Osteoblast (primary cell): ENCODE results near the gene UBQLN1. TPM values are rescaled to one million over a fixed set of nuclear protein-coding genes. Genes with fewer than 3 reads are reported as not detected.
"Not testable (repeated sequence)": the region's sequence is repeated elsewhere in the genome, so short reads cannot be mapped to it uniquely, and the experiment has no call there.

ENCODE experiments used
- DNase-seq: peaks from one replicate; pipeline ENCODE4 v3.0.0; 2011; ENCODE audit warnings: low spot score, mixed read lengths; ENCODE audit not compliant: insufficient read length; ENCODE audit errors: missing footprints
- H2AFZ ChIP-seq: 2 replicates; pipeline ENCODE4 v1.6.0; 2011; ENCODE audit warnings: mild to moderate bottlenecking, low read length
- H3K27ac ChIP-seq: 2 replicates; pipeline ENCODE4 v1.5.1; 2011; ENCODE audit warnings: mild to moderate bottlenecking, low read depth, low read length, moderate library complexity
- H3K27me3 ChIP-seq: 2 replicates; pipeline ENCODE4 v1.6.0; 2012; ENCODE audit warnings: mild to moderate bottlenecking, control low read depth, inconsistent platforms, low read length, moderate library complexity; ENCODE audit not compliant: insufficient read depth
- H3K36me3 ChIP-seq: 2 replicates; pipeline ENCODE4 v1.5.1; 2011; ENCODE audit warnings: mild to moderate bottlenecking, low read length, control low read depth, moderate library complexity; ENCODE audit not compliant: insufficient read depth
- H3K4me1 ChIP-seq: 2 replicates; pipeline ENCODE4 v1.5.1; 2011; ENCODE audit warnings: mild to moderate bottlenecking, low read length, control low read depth, moderate library complexity; ENCODE audit not compliant: insufficient read depth
- H3K4me2 ChIP-seq: 2 replicates; pipeline ENCODE4 v1.6.0; 2011; ENCODE audit warnings: mild to moderate bottlenecking, low read length; ENCODE audit not compliant: insufficient read depth
- H3K4me3 ChIP-seq: fragments of 200-600 bp; sonication (generic); 3 replicates; pipeline ENCODE4 v1.5.1; 2012; ENCODE audit warnings: mild to moderate bottlenecking, low read length, inconsistent platforms; ENCODE audit not compliant: insufficient read depth
- H3K79me2 ChIP-seq: 2 replicates; pipeline ENCODE4 v1.6.0; 2012; ENCODE audit warnings: mild to moderate bottlenecking, low read length, control low read depth, inconsistent platforms; ENCODE audit not compliant: insufficient read depth
- H3K9me3 ChIP-seq: 2 replicates; pipeline ENCODE4 v1.5.1; 2011; ENCODE audit warnings: low read depth, low read length, control low read depth
- H4K20me1 ChIP-seq: 2 replicates; pipeline ENCODE4 v1.6.0; 2012; ENCODE audit warnings: mild to moderate bottlenecking, low read length, control low read depth; ENCODE audit not compliant: insufficient read depth
- CTCF ChIP-seq: IDR thresholded peaks from 2 replicates; pipeline ENCODE4 v1.5.1; 2011; ENCODE audit warnings: mild to moderate bottlenecking, low read depth, low read length, moderate library complexity; ENCODE audit errors: extremely low read depth
- total RNA-seq: library from RNA; depleted of rRNA; stranded (reverse); fragments of >200 nt; gene quantifications from 2 replicates; pipeline ENCODE4 v1.2.3, GENCODE V29; 2012

UBQLN1 gene
- total RNA-seq, 1 donor: 117 TPM

GRCh38 chr9:83733739-83734138 lies 26.0 kb upstream of the UBQLN1 start:
- Histone ChIP-seq H3K4me3 (no peak overlapping the region), H3K36me3 (no peaks in the 10 kb centered on the region), H3K27me3 (no peaks in the 10 kb centered on the region), H3K27ac (no peak overlapping the region), H3K9me3 (no peaks in the 10 kb centered on the region), H3K4me2 (no peak overlapping the region), H3K4me1 (no peaks in the 10 kb centered on the region), H2AFZ (no peak overlapping the region), H4K20me1 (no peaks in the 10 kb centered on the region), H3K79me2 (no peaks in the 10 kb centered on the region)
- no peak for DNase-seq
- no peak for TF ChIP-seq CTCF

GRCh38 chr9:83728591-83729368 lies 21.0 kb upstream of the UBQLN1 start:
- H3K27me3 ChIP-seq, H3K27ac ChIP-seq, DNase-seq, H3K4me1 ChIP-seq, H2AFZ ChIP-seq, H3K9me3 ChIP-seq, H3K4me2 ChIP-seq, H3K79me2 ChIP-seq, H4K20me1 ChIP-seq, H3K36me3 ChIP-seq, H3K4me3 ChIP-seq: not testable (repeated sequence)

- no peaks in the 10 kb centered on the region for H4K20me1 ChIP-seq
- no peaks in the 10 kb centered on the region for H3K79me2 ChIP-seq
- H3K9me3 ChIP-seq: no peaks in the 10 kb centered on the region
- no peak for DNase-seq
- no peak for TF ChIP-seq CTCF
- no peaks in the 10 kb centered on the region for H3K36me3 ChIP-seq
- H3K4me2 ChIP-seq: no peak overlapping the region
- no peak overlapping the region for H3K4me3 ChIP-seq
- no peaks in the 10 kb centered on the region for H3K27me3 ChIP-seq
- no peak overlapping the region for H2AFZ ChIP-seq
- H3K27ac ChIP-seq: no peak overlapping the region
- H3K4me1 ChIP-seq: no peaks in the 10 kb centered on the region
Measured at GRCh38 chr9:83724436-83724835, 16.7 kb upstream of the UBQLN1 start.

GRCh38 chr9:83722726-83723495 lies 15.2 kb upstream of the UBQLN1 start:
- no peak overlapping the region for H2AFZ ChIP-seq
- TF ChIP-seq CTCF: no peak
- no peak for DNase-seq

More at GRCh38 chr9:83722726-83723495, 15.2 kb upstream of the UBQLN1 start:
- Histone ChIP-seq H3K36me3 (no peaks in the 10 kb centered on the region), H3K4me2 (no peak overlapping the region), H3K79me2 (no peaks in the 10 kb centered on the region), H3K9me3 (no peaks in the 10 kb centered on the region), H3K4me1 (no peaks in the 10 kb centered on the region), H3K4me3 (no peak overlapping the region), H3K27ac (no peak overlapping the region), H3K27me3 (no peaks in the 10 kb centered on the region), H4K20me1 (no peaks in the 10 kb centered on the region)
